ENCODE data around the gene FKBP1B. TPM values are rescaled to one million over a fixed set of nuclear protein-coding genes. Genes with fewer than 3 reads are reported as not detected.

The FKBP1B gene
- total RNA-seq, 1 experiment from 2014 or later, result 58.6 TPM

DNA sequence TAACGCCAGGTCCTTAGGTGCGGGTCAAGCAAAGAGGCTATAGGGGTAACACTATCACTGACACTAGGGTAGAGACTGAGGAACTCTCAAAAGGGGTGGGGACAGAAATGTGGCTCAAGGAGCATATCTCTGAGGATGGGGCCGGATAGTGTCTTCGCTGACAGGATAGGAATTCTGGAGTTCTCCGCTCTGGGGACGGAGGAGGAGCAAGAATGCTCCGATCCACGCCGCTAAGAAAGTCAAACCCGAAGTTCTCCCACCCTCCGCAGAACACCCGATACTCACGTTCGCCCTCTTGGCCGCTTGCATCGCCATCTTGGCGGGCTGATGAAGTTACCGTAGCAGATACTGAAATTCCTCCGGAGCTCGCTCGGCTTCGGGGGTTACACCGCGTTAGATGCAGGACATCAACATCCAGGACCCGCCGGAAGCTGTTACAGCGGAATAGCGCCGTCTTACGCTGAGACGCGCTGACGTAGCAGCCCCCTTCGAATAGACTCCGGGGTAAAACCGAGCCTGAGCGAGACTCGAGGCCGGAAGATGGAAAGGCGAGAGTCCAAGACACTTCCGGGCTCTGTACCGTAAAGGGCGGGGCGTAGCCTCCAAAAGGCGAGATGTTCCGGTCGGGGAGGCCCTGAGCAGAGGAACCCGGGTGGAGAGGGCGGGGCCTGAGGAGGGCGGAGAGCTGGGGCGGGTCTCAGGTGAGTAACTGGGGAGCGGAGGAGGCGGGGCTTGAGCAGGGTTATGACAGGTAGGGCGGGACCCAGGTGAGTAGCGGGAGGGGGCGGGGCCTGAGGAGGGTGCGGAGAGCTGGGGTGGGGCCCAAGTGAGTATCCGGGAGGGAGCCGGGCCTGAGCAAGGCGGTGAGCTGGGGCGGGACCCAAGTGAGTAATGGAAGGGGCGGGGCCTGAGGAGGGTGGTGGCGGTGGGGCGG, 26.6 kb downstream of the FKBP1B start, which contains the start of gene SF3B6 (continued):
- TF ChIP-seq HMGXB4 (CRISPR knock-in tag; IDR thresholded peaks at IDR 0.05) (peak; percentile 92), GABPB1 (CRISPR knock-in tag; IDR thresholded peaks at IDR 0.05) (peak; percentile 95), IRF1 (CRISPR knock-in tag; IDR thresholded peaks at IDR 0.05) (0 out of 2 replicates have a peak, but pooled peaks have one; percentile 31), TP53 (CRISPR knock-in tag; IDR thresholded peaks at IDR 0.05) (no peak), CBFB (CRISPR knock-in tag; IDR thresholded peaks at IDR 0.05; ENCODE audit: low read depth) (peak; percentile 76; the same call in 1 of the 2 replicates), SP1 (CRISPR knock-in tag; conservative IDR thresholded peaks at IDR 0.05) (peak; percentile 94), TEAD4 (CRISPR knock-in tag; IDR thresholded peaks at IDR 0.05) (peak; percentile 63; the same call in 1 of the 2 replicates), RELA (CRISPR knock-in tag; IDR thresholded peaks at IDR 0.05; ENCODE audit: borderline replicate concordance) (no peak), FOXK1 (CRISPR knock-in tag; IDR thresholded peaks at IDR 0.05) (peak; percentile 100), PREB (CRISPR knock-in tag; IDR thresholded peaks at IDR 0.05; ENCODE audit: borderline replicate concordance) (peak; percentile 76; the same call in 1 of the 2 replicates), NFE2L1 (CRISPR knock-in tag; IDR thresholded peaks at IDR 0.05) (0 out of 2 replicates have a peak, but pooled peaks have one; percentile 13), NFATC4 (CRISPR knock-in tag; IDR thresholded peaks at IDR 0.05) (no peak), OVOL2 (CRISPR knock-in tag; IDR thresholded peaks at IDR 0.05; ENCODE audit: borderline replicate concordance) (no peak), FOXP1 (CRISPR knock-in tag; IDR thresholded peaks at IDR 0.05; ENCODE audit: borderline replicate concordance) (peak; percentile 60; the same call in 1 of the 2 replicates), ATF1 (CRISPR knock-in tag; IDR thresholded peaks at IDR 0.05) (peak; percentile 85; the same call in 1 of the 2 replicates), E2F5 (CRISPR knock-in tag; IDR thresholded peaks at IDR 0.05) (peak; percentile 48; the same call in 1 of the 2 replicates), ZNF416 (CRISPR knock-in tag; IDR thresholded peaks at IDR 0.05) (peak; percentile 79; the same call in 1 of the 2 replicates), ZNF512 (CRISPR knock-in tag; IDR thresholded peaks at IDR 0.05; ENCODE audit: borderline replicate concordance) (no peak), MLX (CRISPR knock-in tag; IDR thresholded peaks at IDR 0.05) (peak; percentile 89; the same call in 1 of the 2 replicates), ATF2 (CRISPR knock-in tag; IDR thresholded peaks at IDR 0.05; ENCODE audit: borderline replicate concordance, low read depth) (no peak), ZBTB21 (CRISPR knock-in tag; IDR thresholded peaks at IDR 0.05; ENCODE audit: borderline replicate concordance) (0 out of 2 replicates have a peak, but pooled peaks have one; percentile 29), ESRRA (CRISPR knock-in tag; IDR thresholded peaks at IDR 0.05; ENCODE audit: borderline replicate concordance) (0 out of 2 replicates have a peak, but pooled peaks have one; percentile 17)
- TF ChIP-seq, protein P1, sequence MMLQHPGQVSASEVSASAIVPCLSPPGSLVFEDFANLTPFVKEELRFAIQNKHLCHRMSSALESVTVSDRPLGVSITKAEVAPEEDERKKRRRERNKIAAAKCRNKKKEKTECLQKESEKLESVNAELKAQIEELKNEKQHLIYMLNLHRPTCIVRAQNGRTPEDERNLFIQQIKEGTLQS (CRISPR knock-in tag; conservative IDR thresholded peaks at IDR 0.05), result no peak
- TF ChIP-seq, protein P2, sequence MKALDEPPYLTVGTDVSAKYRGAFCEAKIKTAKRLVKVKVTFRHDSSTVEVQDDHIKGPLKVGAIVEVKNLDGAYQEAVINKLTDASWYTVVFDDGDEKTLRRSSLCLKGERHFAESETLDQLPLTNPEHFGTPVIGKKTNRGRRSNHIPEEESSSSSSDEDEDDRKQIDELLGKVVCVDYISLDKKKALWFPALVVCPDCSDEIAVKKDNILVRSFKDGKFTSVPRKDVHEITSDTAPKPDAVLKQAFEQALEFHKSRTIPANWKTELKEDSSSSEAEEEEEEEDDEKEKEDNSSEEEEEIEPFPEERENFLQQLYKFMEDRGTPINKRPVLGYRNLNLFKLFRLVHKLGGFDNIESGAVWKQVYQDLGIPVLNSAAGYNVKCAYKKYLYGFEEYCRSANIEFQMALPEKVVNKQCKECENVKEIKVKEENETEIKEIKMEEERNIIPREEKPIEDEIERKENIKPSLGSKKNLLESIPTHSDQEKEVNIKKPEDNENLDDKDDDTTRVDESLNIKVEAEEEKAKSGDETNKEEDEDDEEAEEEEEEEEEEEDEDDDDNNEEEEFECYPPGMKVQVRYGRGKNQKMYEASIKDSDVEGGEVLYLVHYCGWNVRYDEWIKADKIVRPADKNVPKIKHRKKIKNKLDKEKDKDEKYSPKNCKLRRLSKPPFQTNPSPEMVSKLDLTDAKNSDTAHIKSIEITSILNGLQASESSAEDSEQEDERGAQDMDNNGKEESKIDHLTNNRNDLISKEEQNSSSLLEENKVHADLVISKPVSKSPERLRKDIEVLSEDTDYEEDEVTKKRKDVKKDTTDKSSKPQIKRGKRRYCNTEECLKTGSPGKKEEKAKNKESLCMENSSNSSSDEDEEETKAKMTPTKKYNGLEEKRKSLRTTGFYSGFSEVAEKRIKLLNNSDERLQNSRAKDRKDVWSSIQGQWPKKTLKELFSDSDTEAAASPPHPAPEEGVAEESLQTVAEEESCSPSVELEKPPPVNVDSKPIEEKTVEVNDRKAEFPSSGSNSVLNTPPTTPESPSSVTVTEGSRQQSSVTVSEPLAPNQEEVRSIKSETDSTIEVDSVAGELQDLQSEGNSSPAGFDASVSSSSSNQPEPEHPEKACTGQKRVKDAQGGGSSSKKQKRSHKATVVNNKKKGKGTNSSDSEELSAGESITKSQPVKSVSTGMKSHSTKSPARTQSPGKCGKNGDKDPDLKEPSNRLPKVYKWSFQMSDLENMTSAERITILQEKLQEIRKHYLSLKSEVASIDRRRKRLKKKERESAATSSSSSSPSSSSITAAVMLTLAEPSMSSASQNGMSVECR (CRISPR knock-in tag; IDR thresholded peaks at IDR 0.05; ENCODE audit: borderline replicate concordance), result peak; percentile 90
